ENCODE data around the gene CXCL11.

DNA sequence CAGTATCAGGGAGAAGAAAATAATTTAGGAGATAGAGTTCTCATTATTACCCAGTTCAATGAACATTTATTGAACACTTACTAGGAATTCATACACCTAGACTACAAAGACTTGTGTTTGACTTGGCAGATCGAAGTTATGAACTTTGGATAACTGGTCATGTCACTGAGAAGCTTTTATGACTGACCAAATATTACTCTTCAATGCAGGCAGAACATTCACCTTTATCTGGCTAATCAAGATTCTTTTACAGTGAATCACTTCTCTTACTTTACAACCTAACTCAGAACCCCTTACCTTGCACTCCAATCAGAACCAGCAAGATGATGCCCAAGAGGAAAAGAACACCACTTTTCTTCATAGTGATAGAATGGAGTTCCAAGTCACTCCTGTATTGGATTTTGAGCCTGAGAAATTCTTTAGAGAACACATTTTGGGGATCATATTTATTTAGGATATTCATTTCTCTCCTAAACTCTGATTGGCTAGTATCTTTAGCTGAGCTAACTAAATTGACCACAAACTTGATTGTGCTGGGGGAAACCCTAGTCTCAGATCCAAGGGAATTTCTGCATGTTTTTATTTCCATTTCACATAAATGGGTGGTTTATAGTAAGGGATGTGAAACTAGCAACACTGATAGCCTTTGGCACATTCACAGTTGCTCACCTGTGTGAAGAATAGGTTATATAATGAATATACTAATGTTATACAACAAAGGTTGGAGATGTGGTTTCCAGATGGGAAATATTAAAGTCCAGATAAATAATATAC, 28.6 kb downstream of the CXCL11 start, which contains the start of gene CXCL9:
- TF ChIP-seq RARB (CRISPR knock-in tag; IDR thresholded peaks at IDR 0.05) (no peak), BACH2 (CRISPR knock-in tag; IDR thresholded peaks at IDR 0.05; ENCODE audit: borderline replicate concordance) (no peak), GLIS3 (CRISPR knock-in tag; IDR thresholded peaks at IDR 0.05) (no peak), ZFP30 (CRISPR knock-in tag; IDR thresholded peaks at IDR 0.05) (no peak), TCF4 (CRISPR knock-in tag; IDR thresholded peaks at IDR 0.05; ENCODE audit: borderline replicate concordance) (no peak), OSR1 (CRISPR knock-in tag; IDR thresholded peaks at IDR 0.05) (no peak), ESRRG (CRISPR knock-in tag; IDR thresholded peaks at IDR 0.05) (no peak), TSHZ2 (CRISPR knock-in tag; IDR thresholded peaks at IDR 0.05) (no peak), ZNF70 (CRISPR knock-in tag; IDR thresholded peaks at IDR 0.05) (no peak), ZNF8 (CRISPR knock-in tag; IDR thresholded peaks at IDR 0.05) (no peak)
- TF ChIP-seq, protein P1, sequence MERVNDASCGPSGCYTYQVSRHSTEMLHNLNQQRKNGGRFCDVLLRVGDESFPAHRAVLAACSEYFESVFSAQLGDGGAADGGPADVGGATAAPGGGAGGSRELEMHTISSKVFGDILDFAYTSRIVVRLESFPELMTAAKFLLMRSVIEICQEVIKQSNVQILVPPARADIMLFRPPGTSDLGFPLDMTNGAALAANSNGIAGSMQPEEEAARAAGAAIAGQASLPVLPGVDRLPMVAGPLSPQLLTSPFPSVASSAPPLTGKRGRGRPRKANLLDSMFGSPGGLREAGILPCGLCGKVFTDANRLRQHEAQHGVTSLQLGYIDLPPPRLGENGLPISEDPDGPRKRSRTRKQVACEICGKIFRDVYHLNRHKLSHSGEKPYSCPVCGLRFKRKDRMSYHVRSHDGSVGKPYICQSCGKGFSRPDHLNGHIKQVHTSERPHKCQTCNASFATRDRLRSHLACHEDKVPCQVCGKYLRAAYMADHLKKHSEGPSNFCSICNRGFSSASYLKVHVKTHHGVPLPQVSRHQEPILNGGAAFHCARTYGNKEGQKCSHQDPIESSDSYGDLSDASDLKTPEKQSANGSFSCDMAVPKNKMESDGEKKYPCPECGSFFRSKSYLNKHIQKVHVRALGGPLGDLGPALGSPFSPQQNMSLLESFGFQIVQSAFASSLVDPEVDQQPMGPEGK (CRISPR knock-in tag; IDR thresholded peaks at IDR 0.05; ENCODE audit: borderline replicate concordance): no peak
